GM21576 (cell line): ENCODE data around the gene SWSAP1.
"Not testable (repeated sequence)": the region's sequence is repeated elsewhere in the genome, so short reads cannot be mapped to it uniquely, and the experiment has no call there.

Source experiments
- ATAC-seq: cut with Tn5 transposase; IDR thresholded peaks from one replicate; pipeline ENCODE4 v1.9.1; 2021; ENCODE audit warnings: mild to moderate bottlenecking, moderate library complexity; ENCODE audit not compliant: unreplicated experiment

SWSAP1 gene

DNA sequence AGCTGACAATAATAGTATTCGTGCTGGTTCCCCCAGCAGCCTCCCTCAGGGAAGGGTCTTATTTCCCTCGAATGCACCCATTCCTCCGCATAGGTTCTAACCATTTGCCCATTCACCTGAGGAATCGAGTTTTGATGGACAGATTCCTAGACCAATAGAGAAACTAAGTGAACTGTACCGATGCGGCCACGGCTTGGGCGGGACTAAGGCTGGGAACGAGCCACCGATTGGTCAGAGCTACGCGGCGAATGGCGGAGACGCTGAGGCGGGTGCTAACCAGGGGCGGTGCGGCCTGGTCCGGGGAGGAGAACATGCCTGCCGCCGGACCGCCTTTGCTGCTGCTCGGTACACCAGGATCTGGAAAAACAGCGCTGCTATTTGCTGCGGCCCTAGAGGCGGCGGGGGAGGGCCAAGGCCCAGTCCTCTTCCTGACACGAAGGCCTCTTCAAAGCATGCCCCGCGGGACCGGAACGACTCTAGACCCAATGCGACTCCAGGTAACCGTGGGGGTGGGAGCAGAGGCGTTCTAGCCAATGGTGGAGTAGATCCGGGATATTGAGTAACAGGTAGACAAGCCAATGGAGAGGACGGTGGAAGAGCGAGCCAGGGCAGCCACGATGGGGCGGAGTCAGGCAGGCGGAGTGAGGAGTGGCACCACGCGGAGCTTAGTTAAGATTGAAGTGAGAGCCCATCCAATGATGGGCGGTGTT is at the start of gene SWSAP1:
Gene SWSAP1, plus strand, starts transcription at position 234 of the 710 bp plus-strand sequence. Its CDS starts 15 bp downstream, at position 249.
- peak; percentile 82 for ATAC-seq

DNA sequence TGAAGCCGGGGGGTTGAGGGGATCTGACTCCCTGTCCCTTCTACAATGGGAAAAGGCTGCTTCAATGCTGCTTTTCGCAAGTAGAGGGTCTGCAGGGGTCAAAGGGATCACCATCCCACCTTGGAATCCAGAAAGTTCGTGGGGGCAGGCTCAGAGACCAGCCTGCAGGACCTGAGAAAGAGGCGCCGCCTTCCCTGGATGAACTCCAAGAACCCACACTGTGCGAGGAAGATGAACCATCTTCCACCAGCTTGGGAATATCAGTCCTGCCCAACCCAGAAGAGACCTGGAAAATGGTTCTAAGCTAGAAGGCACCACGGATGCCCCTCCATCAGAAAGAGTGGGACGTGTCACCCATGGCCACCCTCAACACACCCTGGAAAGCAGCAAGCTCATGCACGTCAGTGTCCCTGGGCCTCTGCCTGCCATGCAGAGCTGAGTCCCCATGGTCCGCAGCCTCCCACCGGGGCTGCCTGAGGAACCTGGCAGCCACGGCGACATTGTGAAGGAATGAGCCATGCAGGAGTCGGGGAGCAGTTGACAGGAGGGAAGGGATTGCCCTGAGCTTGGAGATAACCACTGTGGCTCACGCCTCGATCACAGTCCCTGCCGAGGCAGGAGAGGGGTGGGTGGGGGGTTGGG is 49.6 kb upstream of the SWSAP1 start:
- no peak for ATAC-seq

DNA sequence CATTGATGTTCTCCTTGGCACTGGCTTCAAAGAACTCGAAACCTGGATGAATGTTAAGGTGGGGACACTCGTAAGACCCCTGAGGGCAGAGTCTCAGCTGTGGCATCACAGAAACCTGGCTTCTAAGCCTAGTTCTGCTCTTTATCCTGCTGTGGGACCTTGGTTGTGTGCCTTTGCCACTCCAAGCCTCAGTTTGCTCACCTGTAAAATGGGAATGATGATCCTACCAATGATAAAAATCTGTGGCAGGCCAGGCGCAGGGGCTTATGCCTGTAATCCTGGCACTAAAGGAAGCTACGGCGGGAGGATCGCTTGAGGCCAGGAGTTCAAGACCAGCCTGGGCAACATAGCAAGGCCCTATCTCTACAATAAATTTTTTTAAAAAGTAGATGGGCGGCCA is 48.9 kb upstream of the SWSAP1 start:
- no peak for ATAC-seq

DNA sequence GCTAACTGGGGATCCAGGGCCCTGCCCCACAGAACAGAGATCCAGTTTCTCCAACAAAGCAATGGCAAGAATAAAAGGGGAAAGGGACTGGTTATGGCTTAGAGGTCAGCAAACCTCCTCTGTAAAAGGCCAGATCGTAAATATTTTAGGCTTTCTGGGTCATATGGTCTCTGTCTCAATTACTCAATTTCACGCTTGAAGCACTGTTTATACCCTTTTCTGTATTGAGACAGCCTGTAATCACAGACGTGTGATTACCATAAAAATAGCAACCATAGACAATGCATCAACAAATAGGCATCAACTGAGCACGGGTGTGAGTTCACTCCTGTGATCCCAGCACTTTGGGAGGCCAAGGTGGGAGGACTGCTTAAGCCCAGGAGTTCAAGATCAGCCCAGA is 44.3 kb upstream of the SWSAP1 start:
- no peak for ATAC-seq

GRCh38 chr19:11331502-11331901 is 43.0 kb upstream of the SWSAP1 start:
- ATAC-seq = no peak

DNA sequence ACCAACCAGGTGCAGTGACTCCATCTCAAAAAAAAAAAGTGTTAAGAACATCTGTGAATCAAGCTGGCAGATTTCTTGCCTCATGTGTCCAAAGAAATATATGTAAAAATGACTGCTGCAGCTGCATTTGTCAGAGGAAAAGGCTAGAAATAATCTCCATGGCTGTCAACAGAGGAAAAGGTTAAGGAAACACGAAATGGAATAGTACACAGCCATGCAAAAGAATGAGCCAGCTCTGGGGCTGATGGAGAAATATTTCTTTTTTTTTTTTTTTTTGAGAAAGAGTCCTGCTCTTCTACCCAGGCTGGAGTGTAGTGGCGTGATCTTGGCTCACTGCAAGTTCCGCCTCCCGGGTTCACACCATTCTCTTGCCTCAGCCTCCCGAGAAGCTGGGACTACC is 41.6 kb upstream of the SWSAP1 start:
- ATAC-seq = no peak

GRCh38 chr19:11333838-11334237 is 40.6 kb upstream of the SWSAP1 start:
- ATAC-seq = not testable (repeated sequence)

DNA sequence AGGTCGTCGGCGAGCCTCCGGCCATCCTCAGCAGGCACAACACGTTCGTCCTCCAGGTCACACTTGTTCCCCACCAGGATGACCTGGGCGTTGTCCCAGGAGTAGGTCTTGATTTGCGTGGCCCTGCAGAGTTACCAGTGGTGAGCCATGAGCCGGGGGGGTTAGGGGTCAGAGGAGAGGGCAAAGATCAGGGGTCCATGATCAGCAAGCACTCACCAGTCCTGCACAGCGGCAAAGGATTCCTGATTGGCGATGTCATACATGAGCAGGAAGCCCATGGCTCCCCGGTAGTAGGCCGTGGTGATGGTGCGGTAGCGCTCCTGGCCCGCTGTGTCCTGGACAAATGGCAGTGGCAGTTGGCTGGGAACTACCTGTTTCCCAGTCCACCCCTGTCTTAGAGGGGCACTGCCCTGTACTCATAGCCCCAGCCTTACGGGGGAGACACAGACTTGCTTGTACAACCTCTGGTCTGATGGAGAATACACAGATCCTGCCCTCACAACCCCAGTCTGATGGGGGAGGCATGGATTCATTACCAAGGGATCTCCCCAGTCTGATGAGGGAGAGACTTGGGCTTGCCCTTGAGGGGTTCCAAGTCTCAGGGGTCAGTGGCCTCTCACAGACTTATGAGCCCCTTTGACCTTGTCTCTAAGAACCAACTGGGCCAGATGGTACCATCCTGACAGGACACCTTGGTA is 38.9 kb upstream of the SWSAP1 start:
- ATAC-seq = no peak

GRCh38 chr19:11337080-11337479 is 37.4 kb upstream of the SWSAP1 start:
- ATAC-seq = no peak

DNA sequence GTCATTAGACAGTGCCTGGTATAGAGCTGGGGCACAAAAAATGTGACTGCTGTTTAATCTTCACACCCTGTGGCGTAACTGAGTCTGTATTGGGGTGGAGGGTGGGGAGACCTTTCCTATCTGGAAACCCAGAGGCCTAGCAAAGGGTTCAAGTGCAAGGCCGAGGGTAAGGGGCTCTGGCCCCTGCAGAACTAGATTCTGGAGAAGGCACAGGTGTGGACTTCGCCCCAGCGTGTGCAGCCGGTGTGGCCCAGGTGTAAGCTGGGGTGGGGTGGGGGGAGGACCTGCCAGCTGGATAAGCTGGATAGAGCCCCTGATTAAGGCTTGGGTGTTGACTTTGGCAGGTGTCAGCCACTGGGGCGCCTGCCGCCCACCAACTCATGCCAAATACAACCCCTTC is 36.3 kb upstream of the SWSAP1 start:
- no peak for ATAC-seq

- no peak for ATAC-seq
These were observed 35.8 kb upstream of the SWSAP1 start for GRCh38 chr19:11338569-11339253.

GRCh38 chr19:11339254-11340098 is 35.0 kb upstream of the SWSAP1 start, which contains the start of gene RAB3D:
Gene RAB3D, minus strand, starts transcription at chr19:11339657. Its CDS starts 2,258 bp downstream, at chr19:11337399.
- ATAC-seq = peak; percentile 47

DNA sequence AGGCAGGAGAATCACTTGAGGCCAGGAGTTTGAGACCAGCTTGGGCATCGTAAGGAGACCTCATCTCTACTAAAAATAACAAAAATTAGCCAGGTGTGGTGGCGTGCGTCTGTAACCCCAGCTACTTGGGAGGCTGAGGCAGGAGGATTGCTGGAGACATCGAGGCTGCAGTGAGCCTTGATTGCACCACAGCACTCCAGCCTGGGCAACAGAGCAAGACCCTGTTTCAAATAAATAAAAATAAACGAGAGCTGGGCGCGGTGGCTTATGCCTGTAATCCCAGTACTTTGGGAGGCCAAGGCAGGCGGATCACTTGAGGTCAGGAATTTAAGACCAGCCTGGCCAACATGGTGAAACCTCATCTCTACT is 34.4 kb upstream of the SWSAP1 start:
- not testable (repeated sequence) for ATAC-seq

DNA sequence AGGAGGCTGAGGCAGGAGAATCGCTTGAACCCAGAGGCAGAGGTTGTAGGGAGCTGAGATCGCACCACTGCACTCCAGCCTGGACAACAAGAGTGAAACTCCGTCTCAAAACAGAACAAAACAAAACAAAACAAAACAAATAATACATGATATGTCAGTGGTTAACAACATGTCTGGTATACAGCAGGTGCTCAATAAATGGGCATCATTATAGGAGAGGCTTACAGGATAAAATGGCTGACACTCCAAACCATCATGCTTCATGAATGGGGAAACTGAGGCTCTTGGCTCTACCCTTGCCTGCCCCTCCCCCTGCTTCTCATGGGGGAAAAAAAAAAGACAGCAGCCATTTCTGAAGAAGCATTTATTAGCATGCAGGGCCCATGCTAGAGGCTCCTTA is 32.0 kb upstream of the SWSAP1 start:
- no peak for ATAC-seq

DNA sequence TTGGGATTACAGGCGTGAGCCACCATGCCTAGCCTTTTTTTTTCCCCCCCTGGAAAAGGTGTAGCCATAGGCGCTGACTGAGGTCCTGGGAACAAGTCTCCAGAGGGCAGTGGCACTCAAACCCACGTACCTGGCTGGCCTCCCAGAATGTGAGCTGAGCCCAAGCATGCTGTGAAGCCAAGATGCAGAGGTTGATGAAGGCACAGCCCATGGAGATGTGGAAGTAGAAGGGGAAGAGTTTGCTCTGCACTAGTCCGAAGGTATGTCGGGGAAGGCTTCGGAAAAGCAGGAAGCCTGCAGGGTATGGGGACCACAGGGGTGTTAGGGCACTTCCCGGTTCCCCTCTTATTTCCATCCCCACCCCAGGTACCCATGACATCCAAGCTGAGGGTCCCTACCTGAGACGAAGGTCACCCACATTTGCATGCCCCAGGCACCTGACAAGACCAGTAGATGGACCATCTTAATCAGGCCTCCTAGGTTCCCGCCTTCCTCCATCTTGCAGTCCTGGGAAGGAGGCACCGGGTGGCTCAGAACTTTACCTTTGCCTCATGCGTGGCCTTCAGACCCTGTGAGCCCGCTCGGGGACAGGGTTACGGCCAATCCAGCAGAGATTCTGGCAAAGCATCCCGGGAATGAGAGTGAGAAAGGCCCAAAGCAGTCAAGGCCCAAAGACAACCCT is 29.2 kb upstream of the SWSAP1 start:
- ATAC-seq = no peak

GRCh38 chr19:11346104-11346940 is 28.1 kb upstream of the SWSAP1 start, which contains the start of the genes CCDC159 and TMEM205:
Gene CCDC159, plus strand, starts transcription at chr19:11346519. Its CDS starts 88 bp downstream, at chr19:11346607.
Gene TMEM205, minus strand, starts transcription at chr19:11346268. Its CDS starts 649 bp downstream, at chr19:11345619.
- peak; percentile 84 for ATAC-seq

DNA sequence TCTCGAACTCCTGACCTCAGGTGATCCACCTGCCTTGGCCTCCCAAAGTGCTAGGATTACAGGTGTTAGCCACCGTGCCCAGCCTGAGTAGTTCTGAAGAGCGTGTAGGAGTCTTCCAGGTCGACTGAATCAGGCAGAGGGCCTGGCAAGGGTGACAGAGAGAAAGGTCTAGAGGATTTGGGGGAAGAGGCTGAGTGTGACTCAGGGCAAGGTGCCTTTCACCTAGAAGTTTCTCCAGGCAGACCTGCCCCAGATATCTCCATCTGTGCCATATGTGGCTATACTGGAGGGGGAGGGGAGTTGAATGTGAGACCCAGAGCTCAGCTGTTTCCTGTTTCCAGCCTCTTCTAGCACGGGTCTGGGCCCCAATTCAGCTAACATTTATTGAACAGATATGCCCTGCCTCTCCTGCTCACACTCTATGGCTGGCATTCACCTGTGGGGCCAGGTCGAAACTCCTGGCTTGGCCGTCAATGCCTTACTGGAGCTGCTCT is 26.9 kb upstream of the SWSAP1 start:
- ATAC-seq = no peak

GRCh38 chr19:11349171-11349570 is 25.3 kb upstream of the SWSAP1 start:
- no peak for ATAC-seq

DNA sequence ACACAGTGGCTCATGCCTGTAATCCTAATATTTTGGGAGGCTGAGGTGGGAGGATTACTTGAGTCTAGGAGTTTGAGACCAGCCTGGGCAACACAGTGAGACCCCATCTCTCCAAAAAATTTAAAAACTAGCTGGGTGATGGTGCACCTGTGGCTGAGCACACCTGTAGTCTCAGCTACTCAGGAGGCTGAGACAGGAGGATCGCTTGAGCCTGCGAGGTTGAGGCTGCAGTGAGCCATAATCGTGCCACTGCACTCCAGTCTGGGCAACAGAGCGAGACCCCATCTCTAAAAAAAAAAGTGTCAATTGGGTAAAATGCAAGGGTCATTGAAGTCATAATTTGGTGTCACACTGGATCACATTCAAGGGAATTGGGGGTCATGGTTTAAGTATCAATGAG is 20.4 kb upstream of the SWSAP1 start:
- ATAC-seq = not testable (repeated sequence)
